NCI-H1930 (cell line): ENCODE results near the gene ENPP3.

ENCODE experiments used
- DNase-seq, 2 experiments: peaks; one replicate each; lab custom pipeline; 2025; lab: John Stamatoyannopoulos, UW

The ENPP3 gene

DNA sequence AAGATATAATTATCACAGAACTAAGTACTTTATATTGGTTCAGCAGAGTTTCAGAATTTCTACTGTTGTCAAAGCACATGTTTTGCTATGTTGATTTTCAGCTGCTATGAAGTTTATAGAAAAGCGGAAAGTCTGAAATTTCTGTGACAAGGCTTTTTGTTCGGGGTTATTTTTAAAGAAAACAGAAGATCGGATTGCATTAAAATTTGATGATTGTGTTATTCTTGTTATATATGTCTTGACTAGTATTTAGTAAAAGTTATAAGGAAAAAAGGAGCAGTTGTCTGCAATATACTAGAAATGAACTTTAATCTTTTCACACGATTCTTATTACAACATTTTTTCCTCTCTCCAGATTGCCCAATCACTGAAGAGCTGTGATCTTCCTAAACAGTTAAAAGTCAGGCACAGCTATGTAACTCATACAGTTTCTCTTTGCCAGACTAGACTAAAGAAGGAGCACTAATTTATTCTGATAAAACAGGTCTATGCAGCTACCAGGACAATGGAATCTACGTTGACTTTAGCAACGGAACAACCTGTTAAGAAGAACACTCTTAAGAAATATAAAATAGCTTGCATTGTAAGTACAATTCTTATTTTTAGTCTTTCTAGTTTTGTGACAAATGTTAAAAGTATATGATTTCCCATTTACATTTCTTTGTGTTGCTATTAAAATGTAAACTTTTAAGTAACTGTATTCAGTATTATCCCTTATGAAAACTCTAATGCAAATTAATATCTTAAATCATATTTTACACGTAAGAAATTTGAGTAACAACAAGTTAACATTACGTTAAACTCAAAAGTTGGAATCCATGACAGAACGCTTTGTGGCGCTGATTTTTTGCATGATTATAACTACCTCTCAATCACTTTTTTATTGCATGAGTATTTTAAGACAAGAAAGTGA lies at the start of gene ENPP3:
ENPP3 (plus strand) TSS at position 423 of the 913 bp plus-strand sequence; CDS start at position 506, 83 bp downstream.
- no peak for DNase-seq

DNA sequence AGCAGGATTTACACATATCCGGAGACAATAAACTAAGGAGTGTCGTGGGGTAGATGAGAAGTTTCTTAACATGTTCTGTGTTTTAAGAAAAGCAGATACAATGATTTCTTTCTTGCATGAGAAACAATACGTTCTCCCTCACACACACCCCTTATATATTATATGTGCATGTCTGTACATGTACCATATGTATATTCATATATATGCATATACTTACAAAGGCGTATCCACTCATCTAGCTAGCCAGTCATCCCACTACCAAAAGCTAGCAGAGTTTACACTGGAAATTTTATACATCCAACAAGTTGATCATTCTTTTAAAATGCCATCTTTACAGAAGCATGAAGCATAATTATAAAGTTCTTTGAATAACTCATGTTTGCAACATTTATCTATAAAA lies 49.2 kb upstream of the ENPP3 start:
- DNase-seq: no peak

DNA sequence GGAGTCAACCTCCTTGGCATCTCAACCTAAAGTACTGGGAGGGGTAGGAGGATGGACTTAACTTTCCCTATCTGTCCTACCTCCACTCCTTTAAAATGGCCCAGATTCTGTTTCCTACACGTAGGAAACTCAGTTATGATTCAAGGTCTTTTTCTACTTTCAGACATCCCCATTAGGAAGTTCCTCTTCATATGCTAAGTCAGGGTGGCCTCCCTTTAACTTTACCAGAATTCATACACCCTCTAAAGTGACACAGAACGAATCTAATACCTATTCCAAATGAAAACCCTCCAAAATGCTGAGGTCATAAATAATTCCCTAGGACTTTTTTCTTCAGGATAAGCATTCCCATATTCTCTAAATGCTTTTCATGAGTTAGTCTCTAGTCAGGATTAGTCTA lies 48.5 kb upstream of the ENPP3 start:
- DNase-seq: no peak

DNA sequence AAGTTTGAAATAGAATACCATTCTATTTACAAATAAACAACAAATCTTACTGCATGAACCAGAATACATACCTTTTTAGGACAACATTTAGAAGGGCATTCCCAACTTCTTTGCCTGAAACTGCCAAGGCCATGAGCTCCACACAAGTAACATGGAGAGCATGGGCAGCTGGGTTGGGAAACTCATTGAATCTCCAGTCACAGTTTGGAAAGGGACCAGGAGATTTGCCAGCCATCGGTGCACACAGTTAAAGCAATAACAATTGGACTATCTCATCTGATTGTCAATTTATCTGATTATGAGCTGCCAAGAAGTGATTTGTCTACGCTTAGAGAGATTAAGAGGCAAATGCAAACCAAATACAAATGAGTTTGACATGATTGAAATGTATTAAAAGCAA lies 44.2 kb upstream of the ENPP3 start:
- no peak for DNase-seq

DNA sequence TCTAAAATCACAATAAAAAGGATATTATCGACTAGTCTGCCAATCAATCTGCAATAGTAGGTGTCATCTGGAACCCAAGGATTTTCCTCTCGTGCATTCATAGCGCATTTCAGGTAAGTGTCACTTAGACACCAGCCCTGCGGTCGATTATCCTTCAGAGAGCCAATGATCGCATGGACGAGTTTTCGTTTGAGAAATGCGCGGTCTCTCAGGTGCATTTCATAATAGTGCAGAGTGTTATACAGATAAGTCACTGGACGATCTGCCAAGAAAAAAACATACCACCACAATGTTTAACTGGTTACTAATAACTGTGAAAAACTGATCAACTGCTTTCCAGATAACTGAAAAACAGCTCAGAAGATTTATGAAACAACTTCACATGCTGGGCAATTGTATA lies 43.0 kb upstream of the ENPP3 start:
- DNase-seq: no peak

DNA sequence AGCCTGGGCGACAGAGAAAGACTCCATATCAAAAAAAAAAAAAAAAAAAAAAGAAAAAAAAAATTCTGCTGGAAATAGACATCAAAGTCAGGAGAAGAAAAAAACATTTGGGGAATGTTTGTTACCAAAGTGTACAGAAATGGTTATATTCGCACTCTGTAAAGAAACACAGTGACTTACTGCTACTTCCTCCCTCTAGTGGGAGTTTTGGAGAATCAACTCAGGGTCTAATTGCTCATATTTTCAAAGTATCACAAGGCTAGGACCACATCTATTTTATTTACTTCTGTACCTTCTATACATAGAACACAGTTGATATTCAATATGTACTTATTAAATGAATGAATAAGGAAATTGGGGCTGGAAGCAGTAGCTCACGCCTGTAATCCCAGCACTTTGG lies 39.7 kb upstream of the ENPP3 start:
- DNase-seq: no peak

DNA sequence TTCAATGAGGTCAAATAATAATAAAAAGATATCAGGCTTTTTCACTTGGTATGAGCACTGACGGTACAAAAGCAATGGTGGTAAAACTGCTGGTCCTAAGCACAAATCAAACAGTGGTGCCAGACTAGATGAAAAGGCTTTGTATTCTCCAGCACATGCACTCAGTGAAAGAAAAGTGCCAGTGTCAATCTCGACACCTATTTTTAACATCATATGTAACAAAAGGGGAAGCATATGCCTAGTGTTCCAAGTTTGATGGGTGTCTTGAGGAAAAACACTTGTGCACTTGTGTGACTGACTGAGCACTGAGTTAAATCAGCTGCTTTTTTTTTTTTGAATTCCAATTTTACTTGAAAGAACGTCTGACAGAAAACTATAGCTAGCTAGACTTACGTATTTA lies 36.4 kb upstream of the ENPP3 start:
- DNase-seq: no peak

DNA sequence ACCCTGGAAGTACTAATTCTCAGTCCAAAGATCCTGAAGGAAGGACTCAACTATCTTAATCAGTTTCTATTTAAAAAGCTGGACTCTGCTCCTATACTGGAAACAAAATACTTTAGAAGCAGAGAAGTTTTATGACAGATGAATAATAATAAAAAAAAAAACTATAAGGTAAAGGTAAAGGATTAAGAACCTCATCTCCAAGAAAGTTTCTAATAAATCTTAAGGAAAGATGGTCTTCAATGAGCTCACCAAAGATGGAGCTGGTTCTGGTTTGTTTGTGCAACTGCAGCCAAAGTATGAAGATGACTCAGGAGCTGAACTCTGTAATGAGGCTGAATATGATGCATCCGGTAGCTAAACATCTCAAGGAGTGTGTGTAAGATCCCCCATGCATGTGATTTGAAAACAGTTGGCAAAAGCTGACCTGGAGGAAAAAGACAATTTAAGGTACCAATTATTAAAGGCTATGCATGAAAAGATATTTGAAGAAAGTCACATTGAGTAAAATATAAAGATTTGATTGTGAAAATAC lies 34.3 kb upstream of the ENPP3 start:
- no peak for DNase-seq

DNA sequence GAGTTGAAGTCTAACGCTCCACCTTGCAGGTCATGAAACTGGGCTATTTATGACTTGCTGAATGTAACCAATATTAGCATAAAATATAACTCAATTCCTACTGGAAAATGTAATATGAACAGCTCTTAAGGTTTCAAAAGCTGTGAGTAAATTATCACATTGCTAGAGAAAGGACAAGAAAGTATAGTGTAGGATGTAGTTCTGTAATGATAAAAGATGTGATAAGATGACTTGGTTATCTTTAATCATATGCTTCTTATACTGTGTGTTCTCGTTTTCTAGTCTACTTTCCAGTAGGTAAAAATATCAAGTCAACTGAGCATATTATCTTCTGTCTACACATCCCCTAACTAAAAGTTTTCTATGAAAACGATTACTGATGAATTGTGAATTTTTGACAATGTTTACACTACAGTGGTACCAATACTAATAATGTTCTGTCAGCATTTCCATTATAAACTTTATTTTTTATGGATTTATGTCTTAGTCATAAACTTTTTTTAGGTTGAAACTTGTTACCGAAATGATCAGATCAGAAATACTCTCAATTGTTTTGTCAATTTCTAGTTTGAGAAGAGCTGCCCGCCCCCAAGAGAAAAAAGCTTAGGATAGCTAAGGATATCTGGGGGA lies 23.7 kb upstream of the ENPP3 start:
- DNase-seq: no peak

DNA sequence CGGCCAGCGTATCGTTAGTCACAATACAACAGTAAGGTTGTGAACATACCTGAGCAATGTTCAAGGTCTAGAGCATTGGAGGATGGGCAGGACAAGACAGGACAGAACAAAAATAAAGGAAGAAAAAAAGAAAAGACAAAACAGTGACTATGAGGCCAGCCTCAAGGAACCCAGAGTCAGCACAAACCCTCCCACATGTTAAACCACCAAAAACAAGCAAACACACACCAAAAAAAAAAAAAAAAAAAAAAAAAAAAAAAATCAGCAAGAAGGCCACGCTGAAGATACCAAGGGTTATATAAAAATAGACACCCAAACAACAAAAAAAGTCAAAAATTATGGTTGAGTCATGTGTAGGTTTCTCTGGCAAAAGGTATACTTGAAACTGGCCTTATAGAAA lies 21.8 kb upstream of the ENPP3 start:
- no peak for DNase-seq

DNA sequence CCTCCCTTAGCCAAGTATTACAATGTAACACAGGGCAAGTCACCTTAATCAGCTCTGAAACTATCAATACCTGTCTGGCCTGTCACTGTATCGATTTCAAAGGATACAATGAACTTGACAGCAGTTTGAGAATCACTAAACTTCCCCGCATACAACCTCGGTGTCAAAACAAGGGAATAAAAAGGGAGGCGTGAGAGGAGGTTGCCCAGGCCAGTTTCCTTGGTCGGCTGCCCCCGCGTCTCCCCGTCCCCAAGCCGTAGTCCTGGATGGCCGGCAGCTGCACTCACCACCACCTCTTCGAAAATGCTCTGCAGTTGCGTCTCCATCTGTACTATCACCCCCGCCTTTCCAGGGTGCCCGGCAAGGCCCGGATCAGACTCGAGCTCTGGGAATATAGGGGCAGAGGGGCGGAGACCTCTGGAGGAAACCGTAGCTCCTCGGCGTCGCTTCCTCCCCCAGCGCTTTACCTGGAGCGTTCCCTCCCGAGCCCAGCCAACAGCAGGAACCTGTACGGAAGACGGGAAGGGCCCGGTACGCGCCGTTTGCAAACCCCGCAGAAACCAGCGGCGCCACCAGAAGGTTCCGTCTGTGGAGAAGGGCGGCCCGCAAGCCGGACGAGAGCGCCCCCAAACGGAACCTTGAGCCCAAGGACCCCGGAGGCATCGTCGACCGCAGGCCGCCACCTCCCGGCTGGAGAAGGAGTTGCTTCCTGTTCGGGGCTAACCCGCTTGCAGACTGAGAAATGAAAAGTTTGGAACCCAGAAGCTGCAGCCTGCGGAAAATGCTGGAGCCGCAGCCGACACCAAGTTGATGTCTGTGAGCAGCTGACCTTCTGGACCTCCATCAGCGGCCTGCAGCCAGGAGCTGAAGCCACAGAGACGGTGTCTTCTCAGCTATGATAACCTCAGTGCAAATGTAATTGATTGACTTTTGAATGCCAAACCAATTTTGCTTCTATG lies 9.1 kb upstream of the ENPP3 start, which contains the start of gene MED23:
MED23 (minus strand) TSS at position 519 of the 959 bp plus-strand sequence; CDS start at position 326, 193 bp downstream.
- DNase-seq: peak; percentile 89 to 93

DNA sequence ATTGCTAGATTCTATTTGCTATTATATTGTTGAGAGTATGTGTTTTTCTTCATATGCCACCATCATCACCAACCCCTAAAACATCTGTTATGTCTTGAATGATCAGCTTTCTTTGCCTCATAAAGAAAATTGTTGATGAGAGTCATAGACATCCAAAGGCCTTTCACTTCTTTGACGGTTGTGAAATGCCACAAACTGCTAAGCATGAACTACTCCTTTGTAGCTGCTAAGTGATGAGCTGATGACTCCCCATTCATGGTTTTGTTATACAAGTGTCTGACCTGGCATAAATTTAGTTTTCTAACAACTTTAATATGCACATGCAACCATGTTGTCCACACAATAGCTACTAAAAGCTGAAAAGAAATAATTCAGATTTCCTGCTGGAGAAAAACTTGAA lies 8.4 kb upstream of the ENPP3 start:
- no peak for DNase-seq

DNA sequence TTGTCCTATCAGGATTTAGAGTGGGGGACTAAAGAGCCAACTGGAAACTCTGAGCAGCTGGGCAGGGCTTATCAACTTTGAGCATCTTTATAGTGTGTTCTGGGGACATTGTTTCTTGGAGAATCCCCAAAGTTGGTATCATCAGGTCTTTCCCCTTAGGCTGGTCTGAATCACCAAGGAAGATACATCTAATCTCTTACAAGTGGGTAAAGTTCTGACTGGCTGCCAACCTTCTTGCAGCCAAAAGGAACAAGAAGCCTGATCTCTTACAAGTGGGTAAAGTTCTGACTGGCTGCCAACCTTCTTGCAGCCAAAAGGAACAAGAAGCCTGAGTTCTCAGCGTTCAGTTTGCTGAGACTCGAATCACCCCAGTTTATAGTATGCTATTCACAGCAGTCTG lies 7.5 kb upstream of the ENPP3 start:
- no peak for DNase-seq

DNA sequence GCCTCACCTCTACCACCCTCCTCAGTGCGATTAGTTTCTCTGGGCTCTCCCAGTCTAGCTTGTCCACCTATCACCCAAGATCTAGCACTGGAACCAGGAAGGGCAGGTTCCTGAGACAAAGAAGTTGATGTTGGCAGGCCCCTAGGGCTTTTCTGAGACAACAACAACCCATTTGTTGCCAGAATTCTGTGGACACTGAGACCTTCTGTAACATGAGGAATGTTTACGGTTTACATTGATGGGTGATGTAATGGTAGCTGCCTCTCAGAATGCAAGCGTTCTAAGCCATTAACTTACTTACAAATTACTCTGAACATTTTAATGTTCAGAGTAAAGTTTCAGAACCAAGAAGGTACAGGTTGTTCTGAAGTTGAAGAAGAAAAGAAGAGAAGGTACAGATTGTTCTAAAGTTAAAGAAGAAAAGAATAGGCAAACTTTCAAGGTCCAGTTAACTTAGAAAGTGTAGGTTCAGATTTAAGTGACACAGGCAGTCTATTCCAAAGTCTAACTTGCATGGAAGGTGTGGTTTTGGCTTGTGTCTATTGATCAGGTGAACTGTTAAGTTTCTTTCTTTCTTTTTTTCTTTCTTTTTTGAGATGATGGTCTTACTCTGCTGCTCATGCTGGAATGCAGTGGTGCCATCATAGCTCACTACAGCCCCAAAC lies 5.3 kb upstream of the ENPP3 start:
- DNase-seq: no peak

DNA sequence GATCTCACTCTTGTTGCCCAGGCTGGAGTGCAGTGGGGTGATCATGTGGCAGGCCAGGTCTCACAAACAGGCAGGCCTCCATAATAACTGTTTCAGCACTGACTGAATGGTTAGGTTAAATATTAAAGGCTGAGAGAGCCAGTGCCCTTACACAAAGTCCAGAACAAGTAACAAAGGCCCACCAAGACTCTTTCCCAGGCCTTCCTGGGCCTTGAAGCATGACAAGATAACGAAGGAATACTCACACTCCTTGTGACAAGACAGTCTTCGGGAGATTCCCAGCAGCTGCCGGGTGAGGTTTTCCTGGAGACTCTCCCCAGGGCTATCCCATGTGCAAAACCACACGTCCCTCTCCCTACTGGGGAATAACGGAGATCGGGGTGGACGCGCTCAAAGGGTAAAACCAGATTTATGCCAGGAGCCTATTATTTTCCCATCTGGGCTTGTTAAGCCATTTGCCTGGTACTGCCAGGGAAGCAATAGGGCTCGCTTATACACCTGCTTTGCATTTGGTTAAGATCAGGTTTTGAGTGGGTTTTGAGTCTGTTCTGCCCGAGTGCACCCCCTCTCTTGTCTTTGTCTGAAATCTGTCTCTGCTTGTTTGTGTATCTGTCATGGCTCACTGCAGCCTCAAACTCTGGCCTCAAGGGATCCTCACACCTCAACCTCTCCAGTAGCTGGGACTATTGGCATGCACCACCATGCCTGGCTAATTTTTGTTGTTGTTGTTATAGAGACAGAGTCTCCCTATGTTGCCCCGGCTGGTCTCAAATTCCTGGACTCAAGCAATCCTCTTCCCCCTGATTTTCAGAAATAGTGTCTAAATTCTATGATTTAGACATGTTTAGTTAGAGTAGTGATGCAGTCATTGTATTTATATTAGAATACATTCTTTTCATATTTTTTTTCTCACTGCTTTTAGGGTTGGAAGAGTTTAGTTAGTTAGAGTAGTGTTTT lies 1.4 kb upstream of the ENPP3 start:
- no peak for DNase-seq

DNA sequence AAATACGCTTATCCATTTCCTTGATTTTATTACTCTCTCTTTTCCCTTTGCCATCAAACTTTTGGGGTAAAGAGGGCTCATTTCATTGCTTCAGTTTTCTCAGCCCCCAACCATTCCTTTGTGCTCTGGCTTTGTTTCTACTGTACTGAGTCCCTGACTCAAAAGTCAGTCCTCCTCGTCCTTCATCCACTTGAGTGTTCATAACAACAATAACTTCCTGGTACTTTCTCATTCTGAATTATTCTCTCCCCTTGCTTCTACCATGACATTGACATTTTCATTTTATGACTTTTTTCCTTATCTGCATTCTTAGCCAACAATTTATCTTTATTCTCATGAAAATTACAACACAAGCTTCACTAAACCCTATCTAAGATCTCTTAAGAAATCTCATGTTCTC lies 911 bp downstream of the ENPP3 start:
- DNase-seq: no peak

DNA sequence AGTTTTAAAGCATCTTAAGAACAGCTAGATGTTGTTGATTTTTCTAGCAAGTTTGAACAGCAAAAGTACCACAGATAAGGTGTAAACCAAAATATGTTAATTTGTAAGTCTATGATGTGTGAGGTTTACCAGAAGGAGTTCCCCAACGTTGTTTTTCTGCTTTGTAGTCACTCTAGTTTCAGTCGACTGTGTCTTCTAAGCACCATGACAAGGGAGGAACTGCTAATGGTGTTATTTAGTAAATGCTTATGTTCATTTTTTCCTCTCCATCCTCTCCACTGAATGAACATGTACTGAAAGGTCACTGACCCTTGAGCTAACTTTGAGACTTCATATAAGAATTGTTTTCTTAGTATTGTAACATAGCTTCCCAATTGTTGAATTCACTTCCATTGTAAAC lies 3.0 kb downstream of the ENPP3 start:
- DNase-seq: no peak

DNA sequence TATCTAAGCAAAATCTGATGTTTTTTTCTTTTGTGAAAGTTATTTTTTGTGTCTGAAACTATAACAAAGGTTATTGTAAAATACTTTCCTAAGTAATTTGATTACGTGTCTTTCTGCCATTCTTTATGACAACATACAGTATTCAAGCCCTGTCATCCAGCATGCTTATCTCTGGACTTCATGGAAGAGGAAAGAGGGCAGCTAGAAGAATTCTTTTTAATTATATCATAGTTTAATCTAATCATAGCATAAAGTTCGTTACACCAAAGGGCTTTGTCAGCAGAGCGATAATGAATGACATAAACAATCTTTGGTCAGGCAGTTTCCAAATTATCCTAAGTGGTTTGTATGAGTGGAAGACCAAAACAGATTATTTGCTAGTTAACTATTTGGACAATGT lies 3.5 kb downstream of the ENPP3 start:
- peak in 1 of 2 experiments; percentile 5 for DNase-seq

DNA sequence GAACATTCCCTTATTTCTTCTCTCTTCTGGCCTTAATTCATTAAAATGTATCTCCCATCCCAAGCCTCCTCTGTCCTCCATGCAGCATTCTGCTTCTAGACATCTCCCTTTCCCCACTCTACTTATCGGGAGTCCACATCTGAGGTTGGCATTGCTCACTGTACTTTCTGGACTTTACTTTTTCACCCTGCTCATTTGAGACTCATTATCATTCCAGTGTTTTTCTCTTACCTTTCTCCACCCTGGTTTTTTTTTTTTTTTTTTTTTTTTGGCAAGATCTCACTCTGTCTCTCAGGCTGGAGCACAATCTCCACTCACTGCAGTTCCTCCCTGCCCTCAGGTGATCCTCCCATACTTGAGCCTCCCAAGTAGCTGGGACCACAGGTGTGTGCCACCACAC lies 4.5 kb downstream of the ENPP3 start:
- DNase-seq: no peak

DNA sequence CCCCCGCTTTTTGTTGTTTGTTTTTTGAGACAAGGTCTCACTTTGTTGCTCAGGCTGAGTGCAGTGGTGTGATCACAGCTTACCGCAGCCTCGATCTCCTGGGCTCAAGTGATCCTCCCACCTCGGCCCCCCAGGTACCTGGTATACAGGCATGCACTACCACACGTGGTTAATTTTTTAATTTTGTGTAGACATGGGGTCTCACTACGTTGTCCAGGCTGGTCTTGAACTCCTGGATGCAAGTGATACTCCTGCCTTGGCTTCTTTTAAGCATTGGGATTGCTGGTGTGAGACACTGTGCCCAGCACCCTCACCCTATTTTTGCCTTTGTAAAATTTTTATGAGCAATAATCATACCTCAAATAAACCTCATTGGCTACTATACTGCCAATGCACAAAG lies 5.5 kb downstream of the ENPP3 start:
- DNase-seq: no peak
